ENCODE measurements around the gene KPNB1.

DNA sequence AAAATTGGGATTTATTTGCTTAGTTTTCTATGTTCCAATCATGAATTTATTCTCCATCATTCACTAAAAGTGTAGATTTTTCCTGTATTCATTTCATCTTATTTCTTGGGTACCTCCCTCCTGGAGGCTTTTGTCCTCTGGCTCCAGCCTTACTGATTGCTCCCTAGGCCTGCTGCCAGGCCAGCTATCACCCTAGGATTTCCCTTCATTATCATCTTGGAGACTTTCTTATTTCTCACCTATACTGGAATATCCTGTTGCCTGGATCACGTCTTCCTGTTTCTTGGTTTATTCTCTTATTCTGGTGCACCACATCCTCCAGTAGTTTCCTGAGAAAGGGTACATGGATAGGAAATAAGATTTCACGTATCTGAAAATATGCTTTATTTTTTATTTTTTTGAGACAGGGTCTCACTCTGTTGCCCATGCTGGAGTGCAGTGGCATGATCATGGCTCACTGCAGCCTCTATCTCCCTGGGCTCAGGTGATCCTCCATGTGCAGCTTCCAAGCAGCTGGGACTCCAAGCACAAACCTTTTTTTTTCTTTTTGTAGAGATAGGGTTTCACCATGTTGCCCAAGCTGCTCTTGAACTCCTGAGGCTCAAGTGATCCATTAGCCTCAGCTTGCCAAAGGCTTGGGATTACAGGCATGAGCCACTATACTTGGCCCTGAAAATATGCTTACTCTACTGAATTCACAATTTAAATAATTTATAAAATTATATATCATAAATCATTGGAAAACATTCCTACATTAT, 13.3 kb upstream of the KPNB1 start:
- TF ChIP-seq, protein P1, sequence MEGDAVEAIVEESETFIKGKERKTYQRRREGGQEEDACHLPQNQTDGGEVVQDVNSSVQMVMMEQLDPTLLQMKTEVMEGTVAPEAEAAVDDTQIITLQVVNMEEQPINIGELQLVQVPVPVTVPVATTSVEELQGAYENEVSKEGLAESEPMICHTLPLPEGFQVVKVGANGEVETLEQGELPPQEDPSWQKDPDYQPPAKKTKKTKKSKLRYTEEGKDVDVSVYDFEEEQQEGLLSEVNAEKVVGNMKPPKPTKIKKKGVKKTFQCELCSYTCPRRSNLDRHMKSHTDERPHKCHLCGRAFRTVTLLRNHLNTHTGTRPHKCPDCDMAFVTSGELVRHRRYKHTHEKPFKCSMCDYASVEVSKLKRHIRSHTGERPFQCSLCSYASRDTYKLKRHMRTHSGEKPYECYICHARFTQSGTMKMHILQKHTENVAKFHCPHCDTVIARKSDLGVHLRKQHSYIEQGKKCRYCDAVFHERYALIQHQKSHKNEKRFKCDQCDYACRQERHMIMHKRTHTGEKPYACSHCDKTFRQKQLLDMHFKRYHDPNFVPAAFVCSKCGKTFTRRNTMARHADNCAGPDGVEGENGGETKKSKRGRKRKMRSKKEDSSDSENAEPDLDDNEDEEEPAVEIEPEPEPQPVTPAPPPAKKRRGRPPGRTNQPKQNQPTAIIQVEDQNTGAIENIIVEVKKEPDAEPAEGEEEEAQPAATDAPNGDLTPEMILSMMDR (IDR thresholded peaks at IDR 0.05) = no peak
- TF ChIP-seq POLR2AphosphoS2 (conservative IDR thresholded peaks at IDR 0.05; ENCODE audit: low read length) = no peak
- no peak for TF ChIP-seq RFX5 (IDR thresholded peaks at IDR 0.05)
- TF ChIP-seq NFE2L2 (conservative IDR thresholded peaks at IDR 0.05; ENCODE audit: low read length) = no peak

Measured in A549 (cell line).